HG03139 (cell line): ENCODE results near the gene FRYL.
"Not testable (repeated sequence)": the region's sequence is repeated elsewhere in the genome, so short reads cannot be mapped to it uniquely, and the experiment has no call there.

Source experiments
- ATAC-seq: cut with Tn5 transposase; IDR thresholded peaks from one replicate; pipeline ENCODE4 v1.9.1; 2021; ENCODE audit not compliant: unreplicated experiment

The FRYL gene

GRCh38 chr4:48451656-48452055 is 328.4 kb downstream of the FRYL start:
- not testable (repeated sequence) for ATAC-seq

GRCh38 chr4:48450740-48451139 is 329.3 kb downstream of the FRYL start:
- ATAC-seq = no peak

GRCh38 chr4:48449151-48449550 is 330.9 kb downstream of the FRYL start:
- no peak for ATAC-seq
